Activated CD8-positive, alpha-beta memory T cell treated with anti-CD3 and anti-CD28 coated beads, Interleukin-2, amount 50 U/mL, for 1 hour (primary cell): Measurements from ENCODE around the gene COL4A1.

Experiments used
- DNase-seq: peaks from one replicate; pipeline ENCODE4 v3.0.0-alpha.2; 2020; ENCODE audit errors: extremely low read depth

Gene COL4A1

GRCh38 chr13:110225003-110225402 is 82.0 kb downstream of the COL4A1 start:
- no peak for DNase-seq

GRCh38 chr13:110224519-110224918 is 82.4 kb downstream of the COL4A1 start:
- DNase-seq: no peak

GRCh38 chr13:110221406-110222117 is 85.4 kb downstream of the COL4A1 start:
- DNase-seq: no peak

- DNase-seq: no peak
Observed at GRCh38 chr13:110220471-110220870, 86.5 kb downstream of the COL4A1 start.

GRCh38 chr13:110218581-110219201 is 88.3 kb downstream of the COL4A1 start:
- DNase-seq: no peak

- DNase-seq: no peak
Observed at GRCh38 chr13:110217811-110218210, 89.1 kb downstream of the COL4A1 start.

- no peak for DNase-seq
Observed at GRCh38 chr13:110217085-110217484, 89.9 kb downstream of the COL4A1 start.

GRCh38 chr13:110216398-110217041 is 90.4 kb downstream of the COL4A1 start:
- no peak for DNase-seq

- no peak for DNase-seq
Observed at GRCh38 chr13:110216006-110216397, 91.0 kb downstream of the COL4A1 start.

GRCh38 chr13:110215606-110216005 is 91.4 kb downstream of the COL4A1 start:
- DNase-seq: no peak

GRCh38 chr13:110214637-110215036 is 92.3 kb downstream of the COL4A1 start:
- no peak for DNase-seq

GRCh38 chr13:110213461-110214074 is 93.4 kb downstream of the COL4A1 start:
- DNase-seq: no peak

- no peak for DNase-seq
Observed at GRCh38 chr13:110212529-110212928, 94.4 kb downstream of the COL4A1 start.

GRCh38 chr13:110211735-110212134 is 95.2 kb downstream of the COL4A1 start:
- no peak for DNase-seq

GRCh38 chr13:110211046-110211445 is 95.9 kb downstream of the COL4A1 start:
- DNase-seq: no peak

- DNase-seq: no peak
Observed at GRCh38 chr13:110210604-110210985, 96.4 kb downstream of the COL4A1 start.

- no peak for DNase-seq
Observed at GRCh38 chr13:110209950-110210603, 96.9 kb downstream of the COL4A1 start.

- DNase-seq: no peak
Observed at GRCh38 chr13:110208116-110208515, 98.8 kb downstream of the COL4A1 start.

GRCh38 chr13:110206996-110207395 is 100.0 kb downstream of the COL4A1 start:
- DNase-seq: no peak

- no peak for DNase-seq
Observed at GRCh38 chr13:110206185-110206584, 100.8 kb downstream of the COL4A1 start.

GRCh38 chr13:110201114-110201513 is 105.8 kb downstream of the COL4A1 start:
- DNase-seq: no peak

GRCh38 chr13:110200276-110200870 is 106.6 kb downstream of the COL4A1 start:
- no peak for DNase-seq
